ENCODE data around the gene FLT4. TPM values are rescaled to one million over a fixed set of nuclear protein-coding genes. Genes with fewer than 3 reads are reported as not detected.

The FLT4 gene
- total and polyA plus RNA-seq, 5 experiments from 2014 or later = 0.93 to 44.5 (median 2.8) TPM

DNA sequence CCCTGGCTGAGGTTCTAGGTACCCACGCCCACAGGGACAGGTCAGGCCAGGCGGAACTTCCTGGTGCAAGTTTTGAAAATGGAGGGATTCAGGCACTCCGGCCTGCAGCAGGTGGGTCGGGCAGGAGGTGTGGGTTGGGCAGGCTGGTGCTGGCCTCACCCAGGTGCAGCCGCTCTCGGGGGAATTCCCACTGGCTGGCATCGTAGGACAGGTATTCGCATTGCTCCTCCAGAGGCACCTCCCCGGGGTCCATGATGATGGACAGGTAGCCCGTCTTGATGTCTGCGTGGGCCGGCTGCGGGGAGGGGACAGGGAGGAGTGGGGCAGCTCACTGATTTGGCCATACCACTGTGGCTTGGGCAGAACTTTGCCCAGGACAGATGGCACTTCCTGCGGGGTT lies 29.4 kb downstream of the FLT4 start:
- ATAC-seq = no peak
- Mint-ChIP-seq H3K4me1 (peaks cover 17 to 29% (median 23%) of the 10 kb centered on the region in 4 donors), H3K27me3 (peaks cover 0 to 3% (median 0%) of the 10 kb centered on the region in 5 donors), H3K4me3 (peak overlapping the region in 3 of 10 donors; percentile 8 to 63 (median 23)), H3K9me3 (no peaks in the 10 kb centered on the region), H3K36me3 (no peaks in the 10 kb centered on the region), H3K27ac (no peak overlapping the region)
- no peak for DNase-seq
- POLR2A ChIA-PET = interaction anchor here (1.3 kb wide), 1 partner anchor 30 kb away, joined by 9 read pairs; the partner anchor contains the start of gene FLT4

GRCh38 chr5:180619563-180619915 lies 29.9 kb downstream of the FLT4 start:
- Mint-ChIP-seq H3K9me3 (no peaks in the 10 kb centered on the region), H3K4me1 (peaks cover 14 to 25% (median 19%) of the 10 kb centered on the region in 4 donors), H3K4me3 (peak overlapping the region in 7 of 10 donors; percentile 9 to 64 (median 29)), H3K27ac (no peak overlapping the region), H3K27me3 (peaks cover 0 to 3% (median 0%) of the 10 kb centered on the region in 5 donors), H3K36me3 (no peaks in the 10 kb centered on the region)
- no peak for DNase-seq
- POLR2A ChIA-PET = interaction anchor here (0.6 to 1.3 kb wide), 2 partner anchors 30 to 36 kb away, joined by 3 to 9 read pairs; partner anchors contain the start of gene FLT4
- ATAC-seq = no peak

GRCh38 chr5:180618829-180619562 lies 30.4 kb downstream of the FLT4 start:
- ATAC-seq (peak; percentile 84 to 89), DNase-seq (peak in 8 of 10 donors; percentile 12 to 42 (median 36))
- peaks cover 0 to 3% (median 0%) of the 10 kb centered on the region in 5 donors for H3K27me3 Mint-ChIP-seq
- H3K9me3 Mint-ChIP-seq = no peaks in the 10 kb centered on the region
- POLR2A ChIA-PET = interaction anchor here (0.6 to 1.3 kb wide), 2 partner anchors 31 to 35 kb away, joined by 3 to 9 read pairs; partner anchors contain the start of gene FLT4
- peak overlapping the region in 6 of 10 donors; percentile 19 to 57 (median 42) for H3K4me3 Mint-ChIP-seq
- peaks cover 14 to 19% (median 17%) of the 10 kb centered on the region in 4 donors for H3K4me1 Mint-ChIP-seq
- H3K36me3 Mint-ChIP-seq = no peaks in the 10 kb centered on the region
- H3K27ac Mint-ChIP-seq = peak overlapping the region in 1 of 10 donors; percentile 56

GRCh38 chr5:180618487-180618828 lies 30.9 kb downstream of the FLT4 start:
- H3K4me3 Mint-ChIP-seq = peak overlapping the region in 4 of 10 donors; percentile 19 to 61 (median 48)
- H3K27me3 Mint-ChIP-seq = peaks cover 0 to 3% (median 0%) of the 10 kb centered on the region in 5 donors
- no peak for ATAC-seq
- no peaks in the 10 kb centered on the region for H3K36me3 Mint-ChIP-seq
- H3K27ac Mint-ChIP-seq = peak overlapping the region in 2 of 10 donors; percentile 56 to 72
- POLR2A ChIA-PET = interaction anchor here (1.3 kb wide), 1 partner anchor 32 kb away, joined by 9 read pairs; the partner anchor contains the start of gene FLT4
- H3K9me3 Mint-ChIP-seq = no peaks in the 10 kb centered on the region
- H3K4me1 Mint-ChIP-seq = peaks cover 9 to 14% (median 13%) of the 10 kb centered on the region in 4 donors
- no peak for DNase-seq

GRCh38 chr5:180613814-180614188 lies 35.6 kb downstream of the FLT4 start:
- POLR2A ChIA-PET = interaction anchor here (0.5 kb wide), 1 partner anchor 75 kb away, joined by 6 read pairs; no protein-coding TSS in a partner anchor
- DNase-seq (no peak), ATAC-seq (no peak)
- peaks cover 0 to 5% (median 0%) of the 10 kb centered on the region in 4 donors for H3K4me1 Mint-ChIP-seq
- no peak overlapping the region for H3K4me3 Mint-ChIP-seq
- H3K36me3 Mint-ChIP-seq = no peaks in the 10 kb centered on the region
- H3K27ac Mint-ChIP-seq = no peak overlapping the region
- peaks cover 0 to 3% (median 0%) of the 10 kb centered on the region in 5 donors for H3K27me3 Mint-ChIP-seq
- H3K9me3 Mint-ChIP-seq = no peaks in the 10 kb centered on the region

DNA sequence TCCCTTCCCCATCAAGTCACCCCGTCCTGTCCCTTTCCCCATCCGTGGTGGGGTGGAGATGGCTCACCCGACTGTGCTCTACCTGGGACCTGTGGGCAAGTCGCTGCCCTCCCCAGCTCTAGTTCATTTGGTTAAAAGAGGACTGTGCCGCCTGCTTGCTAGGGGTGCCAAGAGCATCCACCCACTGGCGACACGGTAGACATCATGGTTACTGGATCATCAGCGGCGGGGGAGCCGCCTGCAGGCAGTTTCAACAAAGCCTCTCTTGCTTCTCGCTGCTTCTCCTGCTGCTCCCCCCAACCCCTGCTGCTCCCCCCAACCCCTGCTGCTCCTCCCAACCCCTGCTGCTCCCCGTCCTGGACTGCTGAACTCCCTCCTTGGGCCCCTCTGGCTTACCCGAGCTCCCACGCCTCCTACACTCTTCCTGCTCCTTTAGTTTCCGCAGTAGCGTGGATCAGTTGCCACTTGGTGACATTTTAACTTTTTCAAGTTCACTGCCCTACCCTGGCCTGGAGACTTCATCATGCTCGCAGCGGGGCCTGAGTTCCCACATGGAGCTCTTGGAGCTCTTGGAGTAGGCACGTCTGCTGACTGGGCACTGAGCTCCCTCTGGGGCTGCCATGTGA lies 36.1 kb downstream of the FLT4 start:
- no peak for ATAC-seq
- Mint-ChIP-seq H3K36me3 (no peaks in the 10 kb centered on the region), H3K27me3 (peaks cover 0 to under 1% (median 0%) of the 10 kb centered on the region in 5 donors), H3K4me1 (peaks cover 0 to 3% (median 0%) of the 10 kb centered on the region in 4 donors), H3K27ac (no peak overlapping the region), H3K9me3 (no peaks in the 10 kb centered on the region), H3K4me3 (no peak overlapping the region)
- POLR2A ChIA-PET = interaction anchor here (0.5 kb wide), 1 partner anchor 74 kb away, joined by 6 read pairs; no protein-coding TSS in a partner anchor
- DNase-seq = no peak

DNA sequence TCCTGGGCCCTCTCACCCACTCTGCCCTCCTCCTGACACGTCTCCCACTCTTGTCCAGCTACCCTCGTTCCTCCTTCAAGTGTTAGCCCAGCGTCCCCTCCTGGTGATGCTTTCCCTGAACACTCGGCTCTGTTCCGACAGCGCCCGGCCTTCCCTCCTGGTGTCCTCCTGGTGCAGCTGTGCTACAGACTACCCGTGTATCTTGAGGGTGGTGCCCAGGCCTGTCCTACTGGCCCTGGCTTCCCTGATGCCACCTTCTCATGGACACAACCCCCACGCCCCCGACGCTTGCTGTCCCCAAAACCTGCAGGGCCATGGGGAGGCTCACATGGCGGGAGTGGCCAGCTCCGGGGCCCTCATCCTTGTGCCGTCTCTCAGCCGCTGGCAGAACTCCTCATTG lies 36.7 kb downstream of the FLT4 start:
- Mint-ChIP-seq H3K9me3 (no peaks in the 10 kb centered on the region), H3K27me3 (no peaks in the 10 kb centered on the region), H3K4me3 (no peak overlapping the region), H3K27ac (peak overlapping the region in 1 of 10 donors; percentile 52), H3K36me3 (no peaks in the 10 kb centered on the region), H3K4me1 (peaks cover 0 to 3% (median 0%) of the 10 kb centered on the region in 4 donors)
- POLR2A ChIA-PET = no interaction called here
- no peak for DNase-seq
- no peak for ATAC-seq

DNA sequence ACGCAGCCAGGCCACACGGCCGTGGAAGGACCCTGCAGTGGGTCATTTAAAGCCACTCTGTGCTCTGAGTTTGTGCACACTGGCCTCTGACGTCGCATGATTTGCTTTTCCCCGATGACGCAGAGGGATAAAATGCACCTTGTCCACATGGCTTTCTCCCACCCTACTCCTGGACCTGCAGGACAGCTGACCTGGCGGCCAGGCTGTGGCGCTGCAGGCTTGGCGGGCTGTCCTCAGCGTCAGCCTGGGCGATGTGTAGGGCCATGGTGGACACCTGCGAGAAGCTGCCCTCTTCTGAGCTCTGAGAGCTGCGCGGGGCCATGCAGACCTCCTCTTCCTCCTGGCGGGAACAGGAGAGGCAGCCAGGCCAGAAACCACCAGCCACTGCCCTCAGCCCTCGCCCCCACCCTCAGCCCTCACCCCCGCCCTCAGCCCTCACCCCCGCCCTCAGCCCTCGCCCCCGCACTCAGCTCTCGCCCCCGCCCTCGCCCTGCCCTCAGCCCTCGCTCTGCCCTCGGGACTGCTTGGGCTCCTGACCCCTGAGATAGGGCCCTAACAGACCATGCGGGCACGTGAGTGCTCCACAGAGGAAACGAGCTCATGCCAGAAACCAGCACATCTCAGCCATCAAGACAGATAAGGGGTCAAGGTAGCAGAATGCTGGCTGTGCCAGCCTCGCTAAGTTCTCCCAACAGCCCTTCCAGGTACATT lies 38.1 kb downstream of the FLT4 start:
- ATAC-seq (no peak), DNase-seq (no peak)
- Mint-ChIP-seq H3K27me3 (no peaks in the 10 kb centered on the region), H3K27ac (no peak overlapping the region), H3K36me3 (no peaks in the 10 kb centered on the region), H3K9me3 (no peaks in the 10 kb centered on the region), H3K4me1 (peaks cover 0 to 4% (median 1%) of the 10 kb centered on the region in 4 donors), H3K4me3 (no peak overlapping the region)
- POLR2A ChIA-PET = no interaction called here

DNA sequence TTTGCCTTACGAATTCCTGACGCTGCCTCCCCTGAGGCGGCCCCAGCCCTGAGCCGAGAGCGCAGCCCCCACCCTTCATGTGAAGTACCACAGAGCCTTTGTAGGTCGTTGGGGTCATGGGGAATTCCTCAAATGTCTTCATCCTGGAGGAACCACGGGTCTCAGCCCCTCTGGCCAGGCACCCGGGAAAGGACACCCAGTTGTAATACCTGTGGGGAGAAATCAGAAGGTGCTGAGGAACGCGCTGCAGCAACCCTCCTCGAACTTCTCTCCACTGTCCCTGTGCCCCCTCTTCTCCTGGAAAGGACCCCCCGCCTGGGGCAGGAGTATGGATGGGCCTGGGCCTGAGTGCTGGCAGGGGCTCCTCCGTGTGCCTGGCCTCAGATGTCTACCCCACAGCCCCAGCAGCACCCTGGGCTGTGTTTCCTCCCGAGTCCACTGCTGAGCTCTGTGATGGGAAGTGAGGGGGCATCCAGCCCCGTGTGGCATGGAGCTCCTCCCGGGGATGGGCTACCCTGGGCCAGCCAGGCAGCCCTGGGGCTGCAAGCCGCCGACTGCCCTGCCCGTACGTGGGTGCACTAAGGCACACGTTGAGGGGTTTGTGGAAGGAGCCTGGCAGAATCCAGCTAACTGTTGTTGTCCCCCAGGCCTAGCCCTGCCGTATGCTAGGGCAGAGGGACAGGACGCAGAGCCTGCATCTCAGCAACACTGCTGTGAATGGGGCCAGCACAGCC lies 39.4 kb downstream of the FLT4 start:
- H3K36me3 Mint-ChIP-seq = no peaks in the 10 kb centered on the region
- H3K4me1 Mint-ChIP-seq = peaks cover 2 to 11% (median 5%) of the 10 kb centered on the region in 4 donors
- H3K4me3 Mint-ChIP-seq = no peak overlapping the region
- POLR2A ChIA-PET = no interaction called here
- DNase-seq (peak in 1 of 10 donors; percentile 63), ATAC-seq (no peak)
- H3K27me3 Mint-ChIP-seq = no peaks in the 10 kb centered on the region
- H3K9me3 Mint-ChIP-seq = no peaks in the 10 kb centered on the region
- H3K27ac Mint-ChIP-seq = no peak overlapping the region

- no peak for ATAC-seq
- H3K4me1 Mint-ChIP-seq = peaks cover 2 to 11% (median 5%) of the 10 kb centered on the region in 4 donors
These were observed 40.0 kb downstream of the FLT4 start for GRCh38 chr5:180609386-180609785.

DNA sequence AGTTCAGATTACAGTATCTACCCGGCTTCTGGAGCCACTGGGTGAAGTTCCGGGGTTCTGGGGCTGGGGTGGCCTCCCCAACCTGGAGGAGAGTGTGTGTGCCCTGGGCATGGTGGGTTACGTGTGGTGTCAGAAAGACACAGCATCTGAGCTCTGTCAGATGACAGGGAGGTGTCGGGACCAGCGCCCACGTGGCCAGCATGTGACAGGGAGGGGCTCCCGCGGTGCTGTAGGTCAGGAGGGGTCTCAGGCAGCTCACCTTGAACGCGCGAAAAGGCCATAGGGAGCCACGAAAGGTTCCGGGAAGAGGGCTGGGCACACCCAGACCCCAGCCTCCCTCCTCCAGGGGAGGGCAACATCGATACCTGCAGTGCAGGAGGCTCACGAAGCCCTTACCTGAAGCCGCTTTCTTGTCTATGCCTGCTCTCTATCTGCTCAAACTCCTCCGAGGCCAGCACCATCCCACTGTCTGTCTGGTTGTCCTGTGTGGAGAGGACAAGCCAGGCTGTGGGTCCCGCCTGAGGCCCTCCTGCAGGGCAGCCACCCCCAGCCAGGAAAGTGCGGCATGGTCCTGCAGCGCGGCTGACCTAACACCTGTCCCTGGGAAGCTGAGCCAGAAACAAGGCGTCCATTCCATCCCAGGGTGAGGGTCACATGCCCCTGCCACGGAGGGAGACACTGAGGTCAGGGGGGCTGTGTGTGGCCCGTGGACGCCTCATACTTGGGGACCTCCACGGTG lies 40.7 kb downstream of the FLT4 start:
- H3K4me3 Mint-ChIP-seq = no peak overlapping the region
- ATAC-seq = no peak
- H3K4me1 Mint-ChIP-seq = peaks cover 2 to 11% (median 5%) of the 10 kb centered on the region in 4 donors
- POLR2A ChIA-PET = interaction anchor here (0.6 kb wide), 1 partner anchor 18 kb away, joined by 3 read pairs; no protein-coding TSS in a partner anchor
- H3K9me3 Mint-ChIP-seq = no peaks in the 10 kb centered on the region
- no peaks in the 10 kb centered on the region for H3K36me3 Mint-ChIP-seq
- no peaks in the 10 kb centered on the region for H3K27me3 Mint-ChIP-seq
- peak overlapping the region in 1 of 10 donors; percentile 27 for H3K27ac Mint-ChIP-seq
- DNase-seq = peak in 1 of 10 donors; percentile 44

More at GRCh38 chr5:180609386-180609785, 40.0 kb downstream of the FLT4 start:
- H3K9me3 Mint-ChIP-seq = no peaks in the 10 kb centered on the region
- no peaks in the 10 kb centered on the region for H3K27me3 Mint-ChIP-seq
- POLR2A ChIA-PET = no interaction called here
- H3K4me3 Mint-ChIP-seq = no peak overlapping the region
- peak in 1 of 10 donors; percentile 52 for DNase-seq
- H3K36me3 Mint-ChIP-seq = no peaks in the 10 kb centered on the region
- no peak overlapping the region for H3K27ac Mint-ChIP-seq
